GM12891 (cell line): ENCODE results near the gene TMEM30A.

Experiments
- POLR2A ChIP-seq: IDR thresholded peaks from 2 replicates; pipeline ENCODE4 v1.6.1; 2011; ENCODE audit warnings: low read depth, low read length, control low read depth
- POLR2AphosphoS5 ChIP-seq: IDR thresholded peaks from 2 replicates; pipeline ENCODE4 v1.6.1; 2011; ENCODE audit warnings: low read depth, low read length, control low read depth
- SPI1 ChIP-seq: IDR thresholded peaks from 2 replicates; pipeline ENCODE4 v1.6.1; 2011; ENCODE audit warnings: low read depth, low read length, control low read depth
- TAF1 ChIP-seq: IDR thresholded peaks from 2 replicates; pipeline ENCODE4 v1.6.1; 2011; ENCODE audit warnings: low read depth, low read length, control low read depth

DNA sequence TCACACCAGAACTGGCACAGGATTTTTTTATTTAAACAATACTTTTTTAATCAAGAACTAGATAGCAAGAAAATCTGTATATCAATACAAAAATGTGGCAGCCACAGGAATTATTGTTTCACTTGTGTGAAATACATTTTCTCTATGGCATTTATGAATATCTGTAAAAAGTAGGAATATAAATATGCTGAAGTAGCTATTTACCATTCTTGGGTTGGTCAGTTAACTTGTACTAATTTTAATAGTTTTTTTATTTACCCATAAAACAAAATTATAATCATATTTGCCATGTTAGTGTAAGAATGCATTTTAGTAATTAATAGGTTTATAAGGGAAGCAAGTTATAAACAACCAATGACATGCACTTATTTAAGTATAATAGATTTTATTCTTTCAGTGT, 31.4 kb upstream of the TMEM30A start:
- TF ChIP-seq TAF1 (no peak), POLR2A (no peak), POLR2AphosphoS5 (no peak), SPI1 (no peak)
